Trophoblast cell (in vitro differentiated cells and primary cell): ENCODE results near the gene PSMG1.
A peak's percentile ranks its signal among the peaks of the same experiment; 100 is the strongest.

ENCODE experiments used
- DNase-seq, 2 donors: peaks; one replicate each; pipeline ENCODE4 v3.0.0-alpha.2; 2016
- H2AFZ ChIP-seq: 2 replicates; pipeline ENCODE4 v1.6.1; 2013; ENCODE audit warnings: low read length, moderate library complexity, mild to moderate bottlenecking; ENCODE audit not compliant: insufficient read depth, poor library complexity
- H2AK5ac ChIP-seq: 2 replicates; pipeline ENCODE4 v1.6.1; 2013; ENCODE audit warnings: mild to moderate bottlenecking, low read length
- H2BK120ac ChIP-seq: 2 replicates; pipeline ENCODE4 v1.6.1; 2013; ENCODE audit warnings: low read length, mild to moderate bottlenecking, moderate library complexity; ENCODE audit not compliant: insufficient read depth, poor library complexity
- H2BK12ac ChIP-seq: 2 replicates; pipeline ENCODE4 v1.6.1; 2013; ENCODE audit warnings: mild to moderate bottlenecking, low read length, moderate library complexity
- H2BK5ac ChIP-seq: 2 replicates; pipeline ENCODE4 v1.6.1; 2013; ENCODE audit warnings: low read length, low read depth, moderate library complexity, mild to moderate bottlenecking; ENCODE audit not compliant: poor library complexity
- H3K14ac ChIP-seq: 2 replicates; pipeline ENCODE4 v1.6.1; 2013; ENCODE audit warnings: mild to moderate bottlenecking, low read length
- H3K18ac ChIP-seq: 2 replicates; pipeline ENCODE4 v1.6.1; 2013; ENCODE audit warnings: mild to moderate bottlenecking, low read length
- H3K23ac ChIP-seq: 2 replicates; pipeline ENCODE4 v1.6.1; 2013; ENCODE audit warnings: low read length
- H3K27ac ChIP-seq: 2 replicates; pipeline ENCODE4 v1.5.1; 2013; ENCODE audit warnings: low read depth, mild to moderate bottlenecking, inconsistent platforms, low read length, moderate library complexity
- H3K27me3 ChIP-seq: 2 replicates; pipeline ENCODE4 v1.6.1; 2013; ENCODE audit warnings: inconsistent platforms, mild to moderate bottlenecking, low read length, moderate library complexity; ENCODE audit not compliant: insufficient read depth
- H3K36me3 ChIP-seq, 2 experiments: 1 replicate in 1 of 2; 2 replicates in 1 of 2; pipeline ENCODE4 v1.6.1; 2013; ENCODE audit warnings: low read length in 2 of 2, mild to moderate bottlenecking in 2 of 2, moderate library complexity in 1 of 2; ENCODE audit not compliant: insufficient read depth in 2 of 2, control insufficient read depth in 1 of 2
- H3K4ac ChIP-seq: 2 replicates; pipeline ENCODE4 v1.6.1; 2013; ENCODE audit warnings: low read depth, mild to moderate bottlenecking, low read length, moderate library complexity
- H3K4me1 ChIP-seq, 2 experiments: 1 replicate in 1 of 2; 2 replicates in 1 of 2; pipeline ENCODE4 v1.6.1; 2013; ENCODE audit warnings: low read length in 2 of 2, mild to moderate bottlenecking in 2 of 2, moderate library complexity in 1 of 2; ENCODE audit not compliant: insufficient read depth in 2 of 2, control insufficient read depth in 1 of 2
- H3K4me2 ChIP-seq: 2 replicates; pipeline ENCODE4 v1.6.1; 2013; ENCODE audit warnings: inconsistent platforms, mild to moderate bottlenecking, low read length, moderate library complexity
- H3K4me3 ChIP-seq: 2 replicates; pipeline ENCODE4 v1.5.1; 2013; ENCODE audit warnings: mild to moderate bottlenecking, low read depth, low read length, inconsistent platforms
- H3K79me1 ChIP-seq: one replicate; pipeline ENCODE4 v1.6.1; 2013; ENCODE audit warnings: low read length
- H3K79me2 ChIP-seq: 2 replicates; pipeline ENCODE4 v1.6.1; 2013; ENCODE audit warnings: low read length, mild to moderate bottlenecking; ENCODE audit not compliant: control insufficient read depth, insufficient read depth, poor library complexity
- H3K9ac ChIP-seq: 2 replicates; pipeline ENCODE4 v1.6.1; 2013; ENCODE audit warnings: mild to moderate bottlenecking, low read length
- H3K9me3 ChIP-seq: 2 replicates; pipeline ENCODE4 v1.6.1; 2013; ENCODE audit warnings: low read depth, mild to moderate bottlenecking, control low read depth, inconsistent platforms, low read length; ENCODE audit not compliant: insufficient read depth
- H4K12ac ChIP-seq: 2 replicates; pipeline ENCODE4 v1.6.1; 2013; ENCODE audit warnings: low read depth, mild to moderate bottlenecking, low read length, moderate library complexity
- H4K8ac ChIP-seq: 2 replicates; pipeline ENCODE4 v1.6.1; 2013; ENCODE audit warnings: low read depth, mild to moderate bottlenecking, low read length, moderate library complexity
- H4K91ac ChIP-seq: one replicate; pipeline ENCODE4 v1.6.1; 2013; ENCODE audit warnings: low read depth, mild to moderate bottlenecking, low read length, moderate library complexity
- WGBS: extraction: QIAGEN DNeasy Blood & Tissue Kit; methylation state at CpG from one replicate; pipeline ENCODE4 v1.1.7; 2013; ENCODE audit warnings: missing lambda C conversion rate; ENCODE audit not compliant: insufficient read length, insufficient coverage; ENCODE audit errors: extremely low coverage; 5-methylcytosine and 5-hydroxymethylcytosine counted together

PSMG1 gene

GRCh38 chr21:39156024-39156423 lies 27.2 kb downstream of the PSMG1 start:
- H3K4me2 ChIP-seq: no peak overlapping the region
- no peak overlapping the region for H3K23ac ChIP-seq
- no peak overlapping the region for H4K12ac ChIP-seq
- no peak overlapping the region for H3K27ac ChIP-seq
- H2AK5ac ChIP-seq: no peak overlapping the region
- no peak overlapping the region for H2BK12ac ChIP-seq
- no peaks in the 10 kb centered on the region for H3K9me3 ChIP-seq
- H3K18ac ChIP-seq: no peak overlapping the region
- no peaks in the 10 kb centered on the region for H3K79me2 ChIP-seq
- no CpG with 5 or more reads among the region's 7 CpGs for WGBS
- H2BK120ac ChIP-seq: no peak overlapping the region
- no peak overlapping the region for H3K4ac ChIP-seq
- H2BK5ac ChIP-seq: no peak overlapping the region
- no peak overlapping the region for H4K91ac ChIP-seq
- H2AFZ ChIP-seq: no peak overlapping the region
- no peak overlapping the region for H3K14ac ChIP-seq
- DNase-seq: no peak
- no peak overlapping the region for H4K8ac ChIP-seq
- H3K36me3 ChIP-seq: no peaks in the 10 kb centered on the region
- H3K9ac ChIP-seq: no peak overlapping the region
- H3K4me3 ChIP-seq: no peak overlapping the region
- no peaks in the 10 kb centered on the region for H3K27me3 ChIP-seq
- no peaks in the 10 kb centered on the region for H3K4me1 ChIP-seq
- H3K79me1 ChIP-seq: no peaks in the 10 kb centered on the region

DNA sequence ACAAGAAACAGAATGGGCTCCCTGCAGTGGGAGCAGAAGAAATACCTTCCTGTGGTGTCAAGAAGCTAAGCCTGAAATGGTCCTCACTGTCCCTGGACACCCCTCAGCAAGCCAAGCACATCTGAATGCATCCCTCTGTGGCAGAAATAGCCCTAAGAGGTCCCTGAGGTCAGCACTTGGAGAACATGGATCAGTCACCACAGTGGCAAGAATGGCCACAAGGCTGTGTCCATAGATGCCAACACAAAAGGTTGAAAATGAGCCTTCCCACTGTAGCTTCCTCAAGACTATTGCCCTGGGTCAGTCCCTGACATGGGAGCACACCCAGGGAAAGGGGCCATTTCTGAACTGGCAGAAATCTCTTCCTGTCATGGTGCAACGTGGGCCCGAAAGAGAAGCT lies 27.7 kb downstream of the PSMG1 start:
- Histone ChIP-seq H3K4me1 (no peaks in the 10 kb centered on the region), H3K4ac (no peak overlapping the region), H4K8ac (no peak overlapping the region), H3K14ac (no peak overlapping the region), H4K91ac (no peak overlapping the region), H4K12ac (no peak overlapping the region), H3K4me3 (no peak overlapping the region), H3K18ac (no peak overlapping the region), H3K79me2 (no peaks in the 10 kb centered on the region), H2AFZ (no peak overlapping the region), H2BK12ac (no peak overlapping the region), H3K4me2 (no peak overlapping the region), H3K36me3 (no peaks in the 10 kb centered on the region), H3K9ac (no peak overlapping the region), H3K9me3 (no peaks in the 10 kb centered on the region), H2BK5ac (no peak overlapping the region), H3K23ac (no peak overlapping the region), H2AK5ac (no peak overlapping the region), H3K27ac (no peak overlapping the region), H3K27me3 (no peaks in the 10 kb centered on the region), H3K79me1 (no peaks in the 10 kb centered on the region), H2BK120ac (no peak overlapping the region)
- no CpG with 5 or more reads among the region's 2 CpGs for WGBS
- no peak for DNase-seq

- no peaks in the 10 kb centered on the region for H3K4me1 ChIP-seq
- H2AK5ac ChIP-seq: no peak overlapping the region
- H2BK12ac ChIP-seq: no peak overlapping the region
- no peak overlapping the region for H3K14ac ChIP-seq
- no peaks in the 10 kb centered on the region for H3K9me3 ChIP-seq
- H3K27me3 ChIP-seq: no peaks in the 10 kb centered on the region
- no peak for DNase-seq
- no peak overlapping the region for H4K8ac ChIP-seq
- H3K9ac ChIP-seq: no peak overlapping the region
- no peak overlapping the region for H3K27ac ChIP-seq
- no peaks in the 10 kb centered on the region for H3K79me1 ChIP-seq
- no peak overlapping the region for H2AFZ ChIP-seq
- H3K23ac ChIP-seq: no peak overlapping the region
- no peak overlapping the region for H4K12ac ChIP-seq
- no peak overlapping the region for H3K18ac ChIP-seq
- H2BK5ac ChIP-seq: no peak overlapping the region
- H3K4me3 ChIP-seq: no peak overlapping the region
- H3K79me2 ChIP-seq: no peaks in the 10 kb centered on the region
- H4K91ac ChIP-seq: no peak overlapping the region
- WGBS: no CpG with 5 or more reads among the region's 2 CpGs
- no peak overlapping the region for H2BK120ac ChIP-seq
- no peaks in the 10 kb centered on the region for H3K36me3 ChIP-seq
- no peak overlapping the region for H3K4me2 ChIP-seq
- no peak overlapping the region for H3K4ac ChIP-seq
Measured at GRCh38 chr21:39153842-39154241, 29.4 kb downstream of the PSMG1 start.

DNA sequence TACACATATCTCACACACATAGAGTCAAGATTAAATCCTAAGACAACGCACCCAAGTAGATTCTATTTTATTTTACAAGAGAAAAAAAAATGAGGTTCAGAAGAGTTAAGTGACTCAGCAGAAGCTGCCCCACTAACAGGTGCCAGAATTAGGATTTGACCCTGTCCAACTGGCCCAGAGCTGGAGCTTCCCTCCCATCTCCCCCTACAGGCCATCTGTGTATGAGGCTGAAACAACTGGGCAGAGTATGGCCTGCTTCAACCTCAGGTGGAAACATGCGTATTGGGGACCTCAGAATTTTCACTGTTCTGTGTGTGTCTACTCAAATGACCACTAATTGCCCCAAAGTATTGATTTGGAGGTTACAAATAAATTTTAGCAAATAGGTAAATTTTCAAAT lies 29.9 kb downstream of the PSMG1 start:
- Histone ChIP-seq H3K27me3 (no peaks in the 10 kb centered on the region), H3K36me3 (no peaks in the 10 kb centered on the region), H3K79me2 (no peaks in the 10 kb centered on the region), H2AFZ (no peak overlapping the region), H4K12ac (no peak overlapping the region), H3K4me3 (no peak overlapping the region), H3K23ac (no peak overlapping the region), H3K18ac (no peak overlapping the region), H3K4me1 (no peaks in the 10 kb centered on the region), H3K4ac (no peak overlapping the region), H3K27ac (no peak overlapping the region), H3K79me1 (no peaks in the 10 kb centered on the region), H2BK120ac (no peak overlapping the region), H2BK5ac (no peak overlapping the region), H2AK5ac (no peak overlapping the region), H3K9ac (no peak overlapping the region), H3K14ac (no peak overlapping the region), H4K8ac (no peak overlapping the region), H3K9me3 (no peaks in the 10 kb centered on the region), H3K4me2 (no peak overlapping the region), H4K91ac (no peak overlapping the region), H2BK12ac (no peak overlapping the region)
- WGBS: no CpG with 5 or more reads among the region's 2 CpGs
- peak in 1 of 2 donors; percentile 42 for DNase-seq
